Nephron (organoid): ENCODE results near the gene SMAD5.

ENCODE experiments used
- H3K27ac Mint-ChIP-seq, 3 experiments: 2 replicates each; pipeline ENCODE4 v1.8.0; 2020; ENCODE audit warnings: mixed read lengths in 3 of 3, mild to moderate bottlenecking in 2 of 3, moderate library complexity in 1 of 3
- H3K27me3 Mint-ChIP-seq: 2 replicates; pipeline ENCODE4 v1.8.0; 2021; ENCODE audit warnings: low read depth, mild to moderate bottlenecking, moderate library complexity, mixed read lengths
- H3K36me3 Mint-ChIP-seq: 2 replicates; pipeline ENCODE4 v1.8.0; 2020; ENCODE audit warnings: low read depth, mixed read lengths
- H3K4me1 Mint-ChIP-seq: 2 replicates; pipeline ENCODE4 v1.8.0; 2020; ENCODE audit warnings: mixed read lengths
- H3K4me3 Mint-ChIP-seq, 3 experiments: 2 replicates each; pipeline ENCODE4 v1.8.0; 2020; ENCODE audit warnings: mild to moderate bottlenecking in 3 of 3, mixed read lengths in 3 of 3, moderate library complexity in 2 of 3
- H3K9me3 Mint-ChIP-seq: 2 replicates; pipeline ENCODE4 v1.8.0; 2020; ENCODE audit warnings: mixed read lengths
- TF ChIP-seq, protein P1 (sequence below), 3 experiments: fragments of 200-600 bp; sonication (generic); IDR thresholded peaks; one replicate each; pipeline ENCODE4 v1.5.0; 2021; ENCODE audit warnings: antibody characterized with exemption in 3 of 3; ENCODE audit not compliant: unreplicated experiment in 3 of 3

The SMAD5 gene

DNA sequence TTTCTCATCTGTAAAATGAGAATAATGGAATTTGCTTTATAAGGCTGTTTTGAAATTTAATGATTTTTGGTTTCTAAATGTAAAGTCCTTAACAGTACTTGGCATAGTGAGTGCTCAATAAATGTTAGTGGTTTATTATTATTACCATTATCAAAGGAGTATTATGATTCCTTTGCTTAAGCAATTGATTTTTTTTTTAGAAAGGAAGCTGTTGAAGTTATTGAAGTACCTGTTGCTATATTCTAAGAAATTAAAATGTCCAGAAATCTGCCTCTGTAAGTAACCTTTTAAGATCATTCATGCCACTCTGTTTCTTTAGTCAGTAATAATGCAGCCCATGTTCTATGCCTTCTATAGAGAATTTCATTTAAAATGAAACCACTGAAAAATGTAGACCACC lies 15.0 kb downstream of the SMAD5 start:
- no peaks in the 10 kb centered on the region for H3K27me3 Mint-ChIP-seq
- no peak overlapping the region for H3K27ac Mint-ChIP-seq
- TF ChIP-seq, protein P1, sequence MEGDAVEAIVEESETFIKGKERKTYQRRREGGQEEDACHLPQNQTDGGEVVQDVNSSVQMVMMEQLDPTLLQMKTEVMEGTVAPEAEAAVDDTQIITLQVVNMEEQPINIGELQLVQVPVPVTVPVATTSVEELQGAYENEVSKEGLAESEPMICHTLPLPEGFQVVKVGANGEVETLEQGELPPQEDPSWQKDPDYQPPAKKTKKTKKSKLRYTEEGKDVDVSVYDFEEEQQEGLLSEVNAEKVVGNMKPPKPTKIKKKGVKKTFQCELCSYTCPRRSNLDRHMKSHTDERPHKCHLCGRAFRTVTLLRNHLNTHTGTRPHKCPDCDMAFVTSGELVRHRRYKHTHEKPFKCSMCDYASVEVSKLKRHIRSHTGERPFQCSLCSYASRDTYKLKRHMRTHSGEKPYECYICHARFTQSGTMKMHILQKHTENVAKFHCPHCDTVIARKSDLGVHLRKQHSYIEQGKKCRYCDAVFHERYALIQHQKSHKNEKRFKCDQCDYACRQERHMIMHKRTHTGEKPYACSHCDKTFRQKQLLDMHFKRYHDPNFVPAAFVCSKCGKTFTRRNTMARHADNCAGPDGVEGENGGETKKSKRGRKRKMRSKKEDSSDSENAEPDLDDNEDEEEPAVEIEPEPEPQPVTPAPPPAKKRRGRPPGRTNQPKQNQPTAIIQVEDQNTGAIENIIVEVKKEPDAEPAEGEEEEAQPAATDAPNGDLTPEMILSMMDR (IDR thresholded peaks at IDR 0.05; ENCODE audit: unreplicated experiment in 3 of 3), result no peak
- H3K36me3 Mint-ChIP-seq, result peaks cover 8% of the 10 kb centered on the region
- H3K4me3 Mint-ChIP-seq, result no peak overlapping the region
- H3K9me3 Mint-ChIP-seq, result no peaks in the 10 kb centered on the region
- H3K4me1 Mint-ChIP-seq, result peaks cover 11% of the 10 kb centered on the region

DNA sequence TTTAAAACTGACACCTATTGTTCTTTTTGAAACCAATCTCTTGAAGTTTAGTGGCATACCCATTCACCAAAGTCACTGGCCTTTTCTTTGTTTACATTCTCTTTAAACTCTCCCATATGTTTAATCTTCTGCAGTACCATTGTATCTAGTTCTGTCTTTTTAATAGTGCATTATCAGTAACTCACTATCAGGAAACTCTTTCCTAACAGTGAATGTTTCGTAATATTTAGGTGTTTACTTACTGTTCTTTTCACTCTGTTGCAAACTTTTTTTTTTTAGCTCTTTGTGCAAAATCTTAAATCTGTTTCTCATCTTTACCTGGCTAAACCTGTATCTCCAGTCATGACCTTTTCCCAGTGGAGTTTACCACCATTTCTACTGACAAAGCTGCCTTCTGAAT lies 17.2 kb downstream of the SMAD5 start:
- Mint-ChIP-seq H3K4me3 (no peak overlapping the region), H3K27ac (no peak overlapping the region), H3K27me3 (no peaks in the 10 kb centered on the region), H3K4me1 (peaks cover 11% of the 10 kb centered on the region), H3K36me3 (peaks cover 28% of the 10 kb centered on the region), H3K9me3 (no peaks in the 10 kb centered on the region)
- TF ChIP-seq, protein P1 (IDR thresholded peaks at IDR 0.05; ENCODE audit: unreplicated experiment in 3 of 3), result no peak

DNA sequence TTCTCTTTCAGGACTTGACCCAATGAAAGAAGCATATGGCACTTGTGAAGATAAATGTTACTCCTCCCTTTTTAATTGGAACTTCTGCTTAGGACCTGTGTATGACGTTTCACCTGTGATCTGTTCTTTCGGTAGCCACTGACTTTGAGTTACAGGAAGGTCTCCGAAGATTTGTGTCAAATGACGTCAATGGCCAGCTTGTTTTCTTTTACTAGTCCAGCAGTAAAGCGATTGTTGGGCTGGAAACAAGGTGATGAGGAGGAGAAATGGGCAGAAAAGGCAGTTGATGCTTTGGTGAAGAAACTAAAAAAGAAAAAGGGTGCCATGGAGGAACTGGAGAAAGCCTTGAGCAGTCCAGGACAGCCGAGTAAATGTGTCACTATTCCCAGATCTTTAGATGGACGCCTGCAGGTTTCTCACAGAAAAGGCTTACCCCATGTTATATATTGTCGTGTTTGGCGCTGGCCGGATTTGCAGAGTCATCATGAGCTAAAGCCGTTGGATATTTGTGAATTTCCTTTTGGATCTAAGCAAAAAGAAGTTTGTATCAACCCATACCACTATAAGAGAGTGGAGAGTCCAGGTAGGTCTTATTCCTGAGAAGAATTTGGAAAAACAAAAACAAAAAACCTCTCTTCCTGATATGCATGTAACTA lies 21.1 kb downstream of the SMAD5 start:
- H3K4me3 Mint-ChIP-seq, result no peak overlapping the region
- TF ChIP-seq, protein P1 (IDR thresholded peaks at IDR 0.05; ENCODE audit: unreplicated experiment in 3 of 3), result no peak
- H3K36me3 Mint-ChIP-seq, result peaks cover 62% of the 10 kb centered on the region
- peaks cover 15% of the 10 kb centered on the region for H3K4me1 Mint-ChIP-seq
- H3K27ac Mint-ChIP-seq, result no peak overlapping the region
- no peaks in the 10 kb centered on the region for H3K27me3 Mint-ChIP-seq
- peaks cover 8% of the 10 kb centered on the region for H3K9me3 Mint-ChIP-seq

DNA sequence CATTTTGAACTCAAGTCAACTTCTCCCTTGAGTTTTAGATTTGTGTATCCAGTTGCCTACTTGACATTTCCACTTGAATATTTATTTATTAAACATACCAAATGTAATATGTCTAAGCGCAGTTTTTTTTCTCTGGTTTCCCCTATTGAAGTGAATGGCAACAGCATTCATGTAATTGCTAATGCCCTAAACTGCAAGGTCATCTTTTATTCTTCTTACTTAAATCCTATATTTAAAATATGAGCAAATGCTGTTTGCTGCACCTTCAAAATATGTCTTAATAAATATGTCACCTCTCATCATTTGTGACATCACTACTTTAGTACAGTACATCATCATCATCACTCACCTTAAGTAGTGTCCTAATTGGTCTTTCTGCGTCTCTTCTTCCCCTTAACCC lies 22.4 kb downstream of the SMAD5 start:
- H3K27ac Mint-ChIP-seq, result no peak overlapping the region
- peaks cover 8% of the 10 kb centered on the region for H3K9me3 Mint-ChIP-seq
- peaks cover 69% of the 10 kb centered on the region for H3K36me3 Mint-ChIP-seq
- no peak overlapping the region for H3K4me3 Mint-ChIP-seq
- TF ChIP-seq, protein P1 (IDR thresholded peaks at IDR 0.05; ENCODE audit: unreplicated experiment in 3 of 3), result no peak
- H3K27me3 Mint-ChIP-seq, result no peaks in the 10 kb centered on the region
- H3K4me1 Mint-ChIP-seq, result peaks cover 29% of the 10 kb centered on the region

DNA sequence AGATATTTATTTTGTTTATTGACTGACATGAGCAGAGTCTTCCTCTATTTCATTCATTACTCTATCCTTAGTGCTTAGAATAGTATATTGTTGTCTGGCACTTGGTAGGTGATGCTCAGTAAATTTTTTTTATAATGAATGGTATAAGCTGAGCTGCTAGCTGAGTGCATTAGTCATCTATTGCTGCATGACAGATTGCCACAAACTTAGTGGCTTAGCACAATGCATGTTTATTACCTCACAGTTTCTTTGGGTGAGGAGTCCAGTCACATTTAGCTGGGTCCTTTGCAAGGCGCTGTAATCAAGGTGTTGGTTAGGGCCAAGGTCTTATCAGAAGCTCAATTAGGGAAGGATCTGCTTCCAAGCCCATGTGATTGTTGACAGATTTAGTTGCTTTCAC lies 23.1 kb downstream of the SMAD5 start:
- no peak overlapping the region for H3K4me3 Mint-ChIP-seq
- H3K4me1 Mint-ChIP-seq, result peaks cover 36% of the 10 kb centered on the region
- peaks cover 8% of the 10 kb centered on the region for H3K9me3 Mint-ChIP-seq
- H3K27ac Mint-ChIP-seq, result no peak overlapping the region
- peaks cover 76% of the 10 kb centered on the region for H3K36me3 Mint-ChIP-seq
- H3K27me3 Mint-ChIP-seq, result no peaks in the 10 kb centered on the region
- TF ChIP-seq, protein P1 (IDR thresholded peaks at IDR 0.05; ENCODE audit: unreplicated experiment in 3 of 3), result no peak

DNA sequence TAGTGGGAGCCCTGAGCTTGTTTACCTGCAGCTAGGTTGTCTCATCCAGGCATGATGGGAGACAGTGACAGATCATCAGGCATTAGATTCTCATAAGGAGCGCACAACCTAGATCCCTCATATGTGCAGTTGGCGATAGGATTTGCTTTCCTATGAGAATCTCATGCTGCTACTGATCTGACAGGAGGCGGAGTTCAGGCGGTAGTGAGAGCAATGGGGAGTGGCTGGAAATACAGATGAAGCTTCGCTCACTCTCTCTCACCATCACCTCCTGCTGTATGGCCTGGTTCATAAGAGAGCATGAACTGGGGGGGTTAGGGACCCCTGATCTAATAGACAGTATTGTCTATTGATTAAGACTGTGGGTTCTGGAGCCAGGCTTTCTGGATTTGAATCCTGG lies 24.9 kb downstream of the SMAD5 start:
- no peak overlapping the region for H3K27ac Mint-ChIP-seq
- peaks cover 8% of the 10 kb centered on the region for H3K9me3 Mint-ChIP-seq
- peaks cover 71% of the 10 kb centered on the region for H3K36me3 Mint-ChIP-seq
- no peak overlapping the region for H3K4me3 Mint-ChIP-seq
- H3K27me3 Mint-ChIP-seq, result no peaks in the 10 kb centered on the region
- peaks cover 39% of the 10 kb centered on the region for H3K4me1 Mint-ChIP-seq
- TF ChIP-seq, protein P1 (IDR thresholded peaks at IDR 0.05; ENCODE audit: unreplicated experiment in 3 of 3), result no peak
